ENCODE measurements around the gene TH.

The TH gene

DNA sequence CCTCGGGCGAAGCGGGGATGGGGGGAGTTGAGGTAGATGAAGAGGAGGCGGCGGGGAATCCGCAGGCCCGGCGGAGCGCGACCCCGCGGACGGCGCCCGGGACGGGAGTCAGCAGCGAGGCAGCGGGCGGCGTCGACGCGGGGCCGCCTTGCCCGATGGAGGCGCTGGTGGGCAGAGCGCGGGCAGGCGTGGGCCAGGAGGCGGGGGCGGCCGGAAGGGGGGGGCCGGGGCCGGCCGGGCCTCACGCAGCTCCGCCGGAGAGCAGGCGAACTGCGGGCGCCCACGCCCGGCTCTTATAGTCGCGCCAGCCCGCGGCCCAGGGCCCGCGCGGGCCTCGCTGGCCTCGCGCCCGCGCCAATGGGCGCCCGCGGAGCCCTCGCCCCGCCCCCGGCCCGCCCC is 32.5 kb downstream of the TH start, which contains the start of gene IGF2:
Gene IGF2 (minus strand): TSS at position 267 of the 399 bp plus-strand sequence. CDS start 3,866 bp downstream, outside the sequence.
- DNase-seq: no peak

DNA sequence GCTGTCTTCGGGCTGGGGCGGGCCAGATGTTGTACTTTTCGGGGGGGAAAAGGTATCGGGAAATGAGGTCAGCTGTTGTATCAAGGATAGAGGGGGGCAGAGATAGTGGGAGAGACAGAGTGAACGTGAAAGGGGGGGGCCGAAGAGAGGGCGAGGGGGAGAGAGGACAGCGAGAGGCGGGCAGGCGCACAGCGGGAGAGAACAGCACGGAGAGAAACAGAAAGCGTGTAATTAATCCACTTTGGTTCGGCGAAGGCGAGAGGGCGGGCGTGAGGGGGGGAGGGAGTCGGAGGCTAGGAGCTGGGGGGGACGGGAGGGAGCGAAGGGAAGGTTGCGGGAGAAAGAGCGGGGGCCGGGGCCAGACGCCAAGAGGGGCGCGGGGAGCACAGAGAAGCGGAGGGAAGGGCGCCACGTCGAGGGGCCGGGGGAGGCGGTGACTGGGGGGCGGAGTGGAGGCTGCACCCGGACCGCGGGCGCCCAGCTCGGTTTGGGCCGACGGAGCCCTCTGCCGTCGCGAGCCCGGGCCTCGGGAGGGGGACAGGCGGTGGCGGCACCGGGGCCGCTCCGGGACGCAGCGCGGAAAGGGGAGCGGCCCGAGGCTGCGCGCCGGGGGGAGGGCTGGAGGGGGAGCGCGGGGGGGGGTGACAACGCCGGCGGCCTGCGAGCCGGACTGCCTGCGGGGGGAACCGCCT is 33.0 kb downstream of the TH start:
- peak; percentile 42 for DNase-seq

DNA sequence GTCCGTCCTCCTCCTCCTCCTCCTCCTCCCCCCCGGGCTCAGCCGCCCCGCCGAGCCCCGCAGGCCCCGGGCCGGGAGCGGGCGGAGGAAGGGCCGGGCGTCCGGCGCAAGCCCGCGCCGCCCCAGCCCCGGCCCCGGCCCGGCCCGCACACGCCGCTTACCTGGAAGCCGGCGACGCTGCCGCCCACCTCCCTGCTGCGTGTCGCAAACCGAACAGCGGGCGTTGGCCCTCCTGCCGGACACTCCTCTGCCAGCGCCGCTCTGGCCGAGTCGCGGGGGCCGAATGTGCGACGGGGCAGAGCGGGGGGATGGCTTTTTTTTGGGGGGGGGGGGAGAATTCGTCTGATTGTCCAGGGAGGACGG is 33.6 kb downstream of the TH start:
- no peak for DNase-seq

GRCh38 chr11:2137202-2138067 is 34.2 kb downstream of the TH start:
- DNase-seq: peak; percentile 34

DNA sequence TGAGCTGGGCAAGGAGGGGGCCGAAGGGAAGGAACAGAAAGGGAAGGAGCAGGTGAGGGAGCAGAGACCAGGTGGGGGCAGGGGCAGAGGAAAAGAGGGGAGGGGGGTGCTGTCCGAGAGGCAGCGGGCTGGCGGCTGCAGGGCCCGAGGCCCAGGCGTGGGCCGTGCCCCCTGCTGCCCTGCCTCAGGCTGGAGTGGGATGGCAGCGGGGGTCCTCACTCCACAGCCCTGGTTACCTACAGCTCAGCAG is 34.7 kb downstream of the TH start:
- no peak for DNase-seq

DNA sequence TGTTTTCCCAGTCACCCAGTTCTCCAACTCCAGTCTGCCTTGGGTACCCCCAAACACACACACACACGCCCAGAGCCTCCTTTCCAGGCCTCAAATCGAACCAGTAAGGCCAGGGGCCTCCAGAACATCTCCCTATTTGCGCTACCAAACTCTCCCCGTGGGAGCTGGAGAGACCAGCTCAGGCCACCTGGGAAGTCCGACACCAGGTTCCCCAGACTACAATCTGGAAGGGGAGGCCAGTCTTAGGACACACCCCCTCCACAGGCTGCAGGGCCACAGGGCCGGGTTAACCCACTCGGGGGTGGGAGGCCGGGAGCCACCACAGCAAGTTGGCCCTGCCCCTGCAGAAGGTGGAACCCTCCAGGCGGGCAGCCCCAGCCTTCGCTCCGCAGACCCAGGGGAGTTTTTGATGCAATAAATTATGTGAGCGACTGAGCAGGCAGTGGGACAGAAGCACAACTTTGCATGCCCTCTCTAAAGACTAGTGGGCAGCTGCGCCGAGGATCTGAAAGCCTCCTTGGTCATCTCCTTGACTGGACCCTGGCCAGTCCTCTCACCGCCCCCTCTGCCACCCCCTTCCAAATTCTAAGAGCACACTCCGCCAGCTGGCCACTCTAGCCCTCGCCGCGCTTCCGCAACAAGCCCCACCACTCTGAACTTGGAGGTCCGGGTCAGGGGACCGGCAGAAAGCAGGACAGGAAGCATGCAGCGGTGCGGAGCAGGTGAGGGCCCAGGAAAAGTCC is 35.2 kb downstream of the TH start:
- DNase-seq: no peak

DNA sequence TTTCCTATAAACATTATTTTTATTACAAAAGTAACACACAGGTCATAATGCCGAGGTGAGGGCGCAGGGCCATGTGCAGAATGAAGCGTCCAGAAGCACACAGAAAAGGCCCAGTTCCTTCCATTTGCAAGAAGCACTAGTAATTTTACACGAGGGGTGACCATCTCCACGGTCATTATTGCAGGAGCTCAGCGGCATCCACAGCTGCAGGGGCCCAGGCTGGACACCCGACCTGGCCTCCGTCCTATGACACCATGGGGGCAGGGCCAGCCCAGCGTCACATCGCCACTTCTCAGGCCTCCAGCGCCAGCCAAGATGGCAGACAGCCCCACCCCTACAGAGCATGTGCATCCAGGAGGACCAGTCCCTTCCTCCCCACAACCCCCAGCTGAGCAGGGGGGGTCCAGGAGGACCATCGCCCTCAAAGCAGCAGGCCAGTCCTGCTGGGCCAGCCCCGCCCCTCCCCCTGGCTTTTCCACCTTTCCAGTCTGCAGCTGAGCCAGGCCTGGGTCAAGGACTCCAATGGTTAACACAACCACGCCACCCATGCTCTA is 35.9 kb downstream of the TH start:
- no peak for DNase-seq

GRCh38 chr11:2135018-2135569 is 36.5 kb downstream of the TH start:
- DNase-seq: no peak

DNA sequence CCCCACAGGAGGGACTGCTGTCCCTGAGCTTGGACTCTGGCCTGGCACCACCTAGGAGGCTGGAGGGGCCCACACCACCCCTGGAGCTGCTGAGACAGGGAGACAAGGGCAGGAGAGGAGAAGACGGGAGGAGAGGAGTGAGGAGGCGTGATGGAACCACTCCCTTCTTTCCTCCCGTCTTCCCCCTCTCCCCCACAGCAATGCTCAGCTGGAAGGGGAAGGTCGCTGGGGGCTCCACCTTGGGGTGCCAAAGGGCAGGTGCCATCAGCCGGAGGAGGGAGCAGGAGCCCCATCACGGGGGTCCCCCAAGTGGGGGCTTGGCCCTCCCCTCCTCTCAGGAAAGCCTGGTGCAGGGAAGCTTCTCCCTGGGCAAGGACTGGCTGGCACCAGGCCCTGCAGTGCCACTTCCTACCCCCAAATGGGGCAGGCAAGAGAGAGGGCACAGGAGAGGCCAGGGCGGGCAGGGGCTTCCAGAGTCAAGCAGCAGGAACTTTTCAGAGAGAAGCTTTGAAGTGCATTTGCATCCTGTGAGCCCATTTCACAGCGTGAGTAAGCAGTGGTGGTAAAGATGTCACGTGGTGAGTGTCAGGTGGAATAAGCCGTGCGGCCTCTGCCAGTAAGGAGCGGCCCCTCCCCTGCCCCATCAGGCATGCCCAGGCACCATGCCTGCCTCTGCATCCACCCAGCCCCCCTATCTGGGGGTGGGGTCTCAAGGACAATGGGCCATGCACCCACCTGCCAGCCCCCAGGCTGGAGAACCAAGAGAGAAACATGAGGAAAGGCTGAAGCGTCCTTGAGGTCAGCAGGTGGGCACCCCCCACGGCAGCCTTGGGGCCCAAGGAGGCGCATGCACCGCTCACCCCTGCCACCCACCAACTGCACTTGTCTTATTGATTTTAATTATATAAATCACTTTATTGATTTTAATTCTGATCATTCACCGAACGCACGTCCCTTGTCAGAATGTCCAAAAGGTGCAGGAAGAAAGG is 37.3 kb downstream of the TH start:
- no peak for DNase-seq

DNA sequence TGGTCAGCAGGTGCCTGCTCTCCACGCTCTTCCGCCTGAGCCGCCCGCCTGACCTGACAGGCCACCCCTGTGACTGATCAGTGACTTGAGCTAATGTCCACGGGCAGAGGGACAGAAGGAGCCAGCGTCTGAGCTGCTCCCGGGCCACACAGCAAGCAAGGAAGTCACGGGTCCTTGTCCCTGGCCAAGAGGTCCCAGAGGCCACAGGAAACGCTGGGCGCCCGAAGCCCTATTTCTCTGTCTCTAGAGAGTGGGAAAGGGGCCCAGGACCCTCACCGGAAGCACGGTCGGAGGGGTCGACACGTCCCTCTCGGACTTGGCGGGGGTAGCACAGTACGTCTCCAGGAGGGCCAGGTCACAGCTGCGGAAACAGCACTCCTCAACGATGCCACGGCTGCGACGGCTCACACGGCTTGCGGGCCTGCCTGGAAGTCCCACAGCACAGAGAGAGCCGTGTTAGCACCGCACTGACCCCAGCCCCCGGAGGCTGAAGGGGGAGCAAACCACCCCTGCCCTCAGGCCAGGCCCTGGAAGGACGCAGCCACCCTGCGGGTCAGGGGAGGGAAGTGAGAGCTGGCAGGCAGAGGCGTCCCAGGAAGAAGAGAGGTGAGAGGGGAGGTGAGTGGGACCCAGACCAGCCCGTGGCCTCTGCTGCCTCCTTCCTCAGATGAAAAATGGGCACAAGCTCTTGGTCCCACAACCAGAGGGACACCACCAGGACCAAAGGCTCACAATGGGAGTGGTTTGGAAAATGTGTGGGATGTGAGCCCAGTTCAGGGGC is 38.2 kb downstream of the TH start:
- no peak for DNase-seq

GRCh38 chr11:2132874-2133240 is 38.8 kb downstream of the TH start:
- DNase-seq: peak; percentile 22

GRCh38 chr11:2132246-2132645 is 39.4 kb downstream of the TH start:
- DNase-seq: no peak

GRCh38 chr11:2131371-2132236 is 40.0 kb downstream of the TH start:
- DNase-seq: no peak

- DNase-seq: no peak
These were observed 40.7 kb downstream of the TH start for GRCh38 chr11:2130881-2131352.

GRCh38 chr11:2129699-2130366 is 41.8 kb downstream of the TH start:
- DNase-seq: no peak

GRCh38 chr11:2129308-2129698 is 42.3 kb downstream of the TH start:
- DNase-seq: no peak

GRCh38 chr11:2128511-2129307 is 42.9 kb downstream of the TH start:
- DNase-seq: no peak

DNA sequence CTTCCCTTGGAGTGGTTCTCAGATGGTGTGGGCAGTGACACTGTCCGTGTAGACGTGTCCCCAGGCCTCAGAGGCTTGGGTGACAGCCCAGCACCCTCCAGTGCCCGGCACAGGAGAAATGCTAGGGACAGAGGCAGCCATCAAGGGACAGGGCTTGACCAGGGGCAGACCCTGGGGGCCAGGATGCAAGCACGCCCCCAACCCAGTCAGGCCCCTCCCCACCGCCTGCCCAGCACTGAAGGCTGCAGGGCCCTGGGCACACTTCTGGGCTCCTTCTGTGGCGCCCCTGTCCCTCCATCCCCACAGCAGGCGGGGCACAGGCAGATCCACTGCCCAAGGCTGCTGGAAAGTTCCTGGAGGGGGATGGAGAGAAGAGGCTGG is 43.5 kb downstream of the TH start:
- no peak for DNase-seq

Data from NCI-H146 (cell line).